Activated T-cell treated with anti-CD3 and anti-CD28 coated beads, Interleukin-2, amount 50 U/mL, for 48 hours (primary cell): ENCODE measurements around the gene GALNT17.

Source experiments
- DNase-seq, 2 experiments: peaks; one replicate each; pipeline ENCODE4 v3.0.0-alpha.2; 2020

Gene GALNT17

DNA sequence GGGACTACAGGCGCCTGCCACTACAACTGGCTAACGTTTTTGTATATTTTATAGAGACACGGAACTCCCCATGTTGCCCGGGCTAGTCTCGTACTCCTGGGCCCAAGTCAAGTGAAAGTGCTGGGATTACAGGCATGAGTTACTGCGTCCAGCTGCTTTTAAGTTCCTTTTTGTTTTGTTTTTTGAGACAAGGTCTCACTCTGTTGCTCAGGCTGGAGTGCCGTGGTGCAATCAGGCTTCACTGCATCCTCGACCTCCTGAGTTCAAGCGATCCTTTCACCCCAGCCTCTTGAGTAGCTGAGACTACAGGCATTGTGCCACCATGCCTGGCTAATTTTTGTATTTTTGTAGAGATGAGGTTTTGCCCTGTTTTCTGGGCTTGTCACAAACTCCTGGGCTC is 155.0 kb downstream of the GALNT17 start:
- DNase-seq, result no peak

DNA sequence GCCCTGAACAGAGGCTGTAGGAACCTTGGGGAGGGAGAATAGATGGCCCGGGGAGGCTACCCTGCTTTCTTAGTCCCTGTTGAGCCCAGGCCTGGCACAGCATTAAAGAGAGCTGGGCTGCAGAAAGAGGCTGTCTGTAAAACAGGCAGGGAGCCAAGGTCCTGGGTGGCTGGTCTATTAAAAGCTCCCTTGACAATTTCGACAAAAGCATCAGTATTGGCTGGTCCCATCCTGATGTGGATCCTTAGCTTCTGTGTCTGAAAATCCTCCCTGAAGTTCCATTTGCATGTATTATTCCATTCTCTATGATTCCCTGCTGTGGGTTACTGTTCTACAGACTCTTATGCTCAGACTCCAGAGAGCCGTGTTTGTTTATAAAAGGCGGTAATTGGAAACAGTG is 158.5 kb downstream of the GALNT17 start:
- no peak for DNase-seq

DNA sequence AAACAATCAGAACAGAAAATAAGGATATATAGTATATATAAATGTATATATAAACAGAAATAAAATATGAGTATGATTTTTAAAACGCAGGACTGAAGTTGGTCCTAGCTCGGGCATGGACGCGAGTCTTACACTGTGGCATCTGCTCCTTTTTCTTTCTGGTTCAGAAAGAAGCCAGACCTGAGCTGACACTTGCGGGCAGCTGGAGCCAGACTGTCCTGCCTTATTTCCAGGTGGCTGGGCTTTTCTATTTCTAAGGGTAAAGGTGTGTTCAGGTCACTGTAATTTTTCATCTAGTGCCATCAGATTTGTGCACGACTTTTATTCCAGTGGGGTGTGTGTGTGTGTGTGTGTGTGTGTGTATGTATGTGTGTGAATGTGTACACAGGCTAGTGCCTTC is 166.4 kb downstream of the GALNT17 start:
- DNase-seq, result no peak

DNA sequence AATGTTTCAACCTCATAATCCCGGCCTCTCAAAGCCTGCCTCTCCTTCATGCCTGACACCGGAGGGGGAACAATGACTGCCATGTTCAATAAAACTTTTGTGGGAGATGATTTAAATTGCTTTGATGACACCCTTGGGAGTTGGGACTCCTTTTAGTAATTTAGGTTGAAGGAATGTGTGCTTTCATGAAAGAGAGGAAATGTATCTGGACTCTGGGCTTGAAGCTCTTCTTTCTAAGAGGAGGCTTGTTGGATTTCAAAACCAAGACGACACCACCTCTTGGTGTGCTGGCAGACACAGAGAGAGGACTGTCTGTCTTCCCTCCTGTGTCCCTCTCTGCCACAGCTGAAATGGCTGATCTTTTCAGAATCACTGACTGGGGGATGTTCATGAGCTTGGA is 168.1 kb downstream of the GALNT17 start:
- no peak for DNase-seq

DNA sequence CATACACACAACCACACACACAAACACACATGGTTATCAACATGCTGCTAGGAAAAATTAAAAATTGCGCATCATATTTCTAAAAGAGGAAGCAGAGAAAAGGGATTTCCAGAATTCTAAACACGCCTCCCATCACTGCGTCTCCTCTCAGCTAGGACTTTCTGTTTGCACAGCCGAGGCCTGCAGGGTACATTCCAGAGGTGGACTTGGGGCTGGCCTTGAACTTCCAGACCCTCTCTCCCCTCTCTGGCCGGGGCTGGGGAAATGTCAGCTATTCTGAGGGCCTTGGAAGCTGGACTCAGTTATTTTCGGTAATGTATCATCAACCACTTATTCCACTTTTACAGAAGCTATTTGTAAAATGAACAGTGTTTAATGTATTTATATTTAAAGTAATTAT is 168.7 kb downstream of the GALNT17 start:
- no peak for DNase-seq

DNA sequence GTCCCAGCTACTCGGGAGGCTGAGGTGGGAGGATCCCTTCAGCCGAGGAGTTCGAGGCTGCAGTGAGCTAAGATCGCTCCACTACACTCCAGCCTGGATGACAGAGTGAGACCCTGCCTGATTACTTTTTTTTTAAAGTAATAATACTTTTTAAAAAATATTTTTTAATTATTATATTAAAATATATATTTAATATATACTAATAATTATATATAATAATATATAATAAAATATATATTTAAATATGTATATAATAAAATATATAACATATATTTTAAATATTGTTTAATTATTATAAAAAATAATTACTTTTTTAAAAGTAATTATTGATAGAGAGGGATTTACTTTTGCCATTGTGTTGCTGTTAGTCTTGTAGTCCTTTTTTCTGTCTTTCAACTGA is 169.2 kb downstream of the GALNT17 start:
- DNase-seq, result no peak

DNA sequence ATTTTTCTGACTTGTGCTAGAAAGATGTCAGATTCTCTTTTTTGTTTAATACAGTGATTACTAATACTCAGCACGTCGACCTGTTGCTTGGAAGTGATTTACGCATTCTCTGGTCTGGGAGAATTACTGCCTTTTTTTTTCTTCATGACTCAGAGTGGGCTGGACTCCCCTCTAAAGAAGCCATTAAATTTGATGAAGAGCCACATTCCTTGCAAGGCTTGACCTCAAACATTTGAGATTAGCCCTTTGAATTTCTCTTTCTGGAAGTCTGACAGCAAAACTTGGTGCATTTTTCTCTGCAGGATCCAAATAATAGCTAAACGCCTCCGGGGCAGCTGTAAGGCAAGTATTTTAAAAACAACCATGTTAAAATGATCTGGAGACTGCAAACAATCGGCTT is 171.6 kb downstream of the GALNT17 start:
- DNase-seq, result no peak

DNA sequence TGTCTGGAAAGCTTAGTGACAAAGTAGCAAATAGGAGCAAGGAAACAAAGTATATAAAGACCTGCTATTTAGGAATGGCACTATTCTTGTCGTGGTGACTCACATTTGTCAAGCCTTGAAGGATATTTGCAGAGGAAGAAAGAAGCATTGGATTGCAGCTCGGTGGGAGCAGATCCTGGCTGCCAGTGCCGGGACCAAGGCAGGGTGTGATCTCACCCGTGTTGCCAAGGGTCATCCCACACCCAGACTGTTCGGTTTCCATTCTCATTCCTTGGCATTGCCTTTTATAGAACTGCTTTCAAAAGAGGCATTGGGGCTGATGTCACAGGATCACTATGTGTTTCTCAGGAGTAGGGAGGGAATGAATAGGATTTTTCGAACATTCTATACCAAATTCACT is 176.2 kb downstream of the GALNT17 start:
- no peak for DNase-seq

DNA sequence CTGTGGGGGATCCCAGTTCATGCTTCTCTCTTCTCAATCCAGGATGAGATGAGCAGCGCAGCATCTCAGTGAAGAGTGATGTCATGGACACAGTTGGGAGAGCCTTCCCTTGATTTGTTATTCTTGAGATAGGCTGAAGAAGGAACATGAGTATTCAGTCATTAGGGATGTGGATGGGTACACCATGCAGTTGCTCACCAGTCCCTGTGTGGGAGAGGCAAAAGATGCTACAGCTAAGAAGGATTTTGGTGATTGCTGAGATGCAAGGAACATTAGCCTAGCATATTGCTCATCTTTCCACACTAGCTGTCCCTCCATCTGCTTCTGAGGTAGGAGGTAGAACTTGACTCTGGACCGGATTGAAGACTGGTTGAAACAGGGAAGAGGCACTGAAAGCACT is 179.6 kb downstream of the GALNT17 start:
- no peak for DNase-seq

DNA sequence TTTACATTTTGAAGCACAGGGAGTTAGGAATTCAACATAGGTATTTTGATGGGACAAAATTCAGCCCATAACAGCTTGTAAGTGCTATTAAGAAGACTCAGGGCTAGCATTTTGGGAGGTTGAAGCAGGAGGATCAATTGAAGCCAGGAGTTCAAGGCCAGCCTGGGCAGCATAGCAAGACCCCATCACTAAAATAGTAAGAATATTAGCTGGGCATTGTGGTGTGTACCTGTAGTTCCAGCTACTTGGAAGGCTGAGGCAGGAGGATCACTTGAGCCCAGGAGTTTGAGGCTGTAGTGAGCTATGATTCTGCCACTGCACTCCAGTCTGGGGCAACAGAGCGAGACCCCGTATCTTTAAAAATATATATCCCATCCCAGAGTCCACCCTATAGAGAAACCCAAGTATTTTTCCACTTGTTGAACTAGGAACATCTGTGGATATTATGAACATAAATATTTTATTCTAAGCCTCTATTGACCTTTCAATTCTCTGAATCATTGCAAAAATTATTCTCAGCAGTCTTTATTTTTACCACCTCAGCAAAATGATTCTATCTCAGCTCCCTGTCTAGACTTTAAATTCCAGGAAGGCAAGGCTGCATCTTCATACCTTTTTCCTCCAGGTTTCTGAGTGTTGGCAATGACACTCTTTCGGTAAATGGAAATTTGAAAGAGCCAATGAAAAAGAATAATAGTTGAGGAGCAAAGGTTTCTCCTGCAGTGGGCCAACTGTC is 181.0 kb downstream of the GALNT17 start:
- DNase-seq, result no peak

DNA sequence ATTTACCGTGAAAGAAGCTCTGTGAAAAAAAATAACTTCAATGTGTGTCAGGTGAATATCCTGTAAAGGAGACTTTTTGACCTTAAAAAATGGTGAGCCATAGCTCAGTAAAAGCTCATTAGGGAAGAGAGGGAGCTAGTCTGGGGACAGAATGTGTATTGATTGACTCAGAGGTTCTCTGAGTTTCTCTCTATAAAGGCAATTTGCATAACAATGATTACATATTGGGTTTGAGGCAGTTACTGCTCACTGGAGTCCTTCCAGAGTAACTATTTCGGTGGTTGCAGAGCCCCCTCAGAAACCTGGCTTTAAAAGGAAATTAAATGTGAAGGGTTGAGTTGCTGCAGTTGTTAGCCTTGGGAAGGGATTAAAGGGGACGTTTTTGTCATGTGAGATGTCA is 181.6 kb downstream of the GALNT17 start:
- no peak for DNase-seq

DNA sequence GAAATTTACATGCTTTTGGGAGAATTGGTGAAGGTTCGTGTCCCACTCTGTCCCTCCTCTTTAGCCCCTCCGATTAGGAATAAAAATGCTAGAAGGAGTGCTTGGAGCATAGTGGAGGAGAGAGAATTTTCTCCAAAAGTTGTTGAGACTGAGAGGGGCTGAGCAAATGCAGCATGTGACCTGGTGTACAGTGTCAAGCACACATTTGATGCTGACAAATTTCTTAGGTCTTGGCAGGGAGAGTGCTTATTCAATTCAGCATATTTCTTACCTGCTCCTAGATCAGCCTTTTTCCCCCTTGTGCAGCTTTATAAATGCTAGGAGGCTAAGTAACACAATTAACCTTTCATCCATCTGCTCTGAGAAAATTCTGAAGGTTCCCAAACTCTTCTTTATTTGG is 189.0 kb downstream of the GALNT17 start:
- no peak for DNase-seq

DNA sequence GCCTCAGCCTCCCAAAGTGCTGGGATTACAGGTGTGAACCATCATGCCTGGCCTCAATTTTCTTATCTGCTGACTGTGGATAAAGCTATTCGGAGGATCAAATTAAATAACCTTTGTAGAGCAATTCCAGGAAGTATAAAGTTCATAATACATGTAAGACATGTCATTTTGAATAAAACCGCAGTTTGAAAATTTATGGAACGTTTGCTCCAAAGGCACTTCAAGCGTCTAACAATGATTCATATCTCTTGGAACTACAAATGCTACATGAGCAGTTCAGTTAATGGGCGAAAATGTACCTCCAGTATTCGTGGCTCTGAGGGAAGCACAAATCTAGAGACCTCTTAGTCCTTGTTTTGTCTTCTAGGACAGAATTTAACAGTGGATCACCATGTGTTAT is 190.3 kb downstream of the GALNT17 start:
- DNase-seq, result no peak

DNA sequence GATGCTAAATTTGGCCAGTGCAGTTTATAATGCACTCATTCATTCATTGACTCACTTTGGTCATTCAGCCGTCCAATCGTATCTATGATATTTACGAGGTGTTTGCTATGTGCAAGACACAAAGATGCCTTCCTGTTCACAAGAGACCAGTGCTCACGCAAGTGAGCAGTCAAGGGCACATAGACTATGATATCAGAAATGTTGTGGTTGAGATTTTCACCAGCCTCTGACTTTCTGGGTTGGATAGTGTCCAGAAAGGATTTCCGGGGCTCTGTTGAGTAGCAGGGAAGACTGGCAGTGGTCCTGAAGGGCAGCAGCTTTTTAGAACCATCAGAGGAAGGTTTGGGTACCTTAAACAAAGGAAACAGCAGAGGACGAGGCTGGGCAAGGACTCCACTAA is 191.8 kb downstream of the GALNT17 start:
- DNase-seq, result no peak

DNA sequence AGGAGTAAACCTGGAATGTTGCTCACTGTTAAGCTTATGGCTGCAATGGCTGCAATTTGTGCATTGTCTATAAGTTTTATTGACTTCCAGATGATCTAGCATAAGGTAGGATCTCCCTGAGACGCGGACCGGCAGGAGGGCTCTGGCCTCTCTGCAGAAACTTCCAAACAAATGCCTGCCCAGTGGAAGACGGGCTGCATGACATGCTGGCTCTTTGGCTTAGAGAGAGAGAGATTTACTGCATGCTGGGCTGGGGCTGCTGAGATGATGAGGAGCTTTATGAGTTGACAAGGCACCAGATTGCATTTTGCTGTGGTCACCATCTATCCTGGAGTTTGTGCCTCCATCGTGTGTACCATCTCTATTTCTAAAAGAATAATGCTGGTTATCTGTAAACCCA is 193.2 kb downstream of the GALNT17 start:
- DNase-seq, result no peak

DNA sequence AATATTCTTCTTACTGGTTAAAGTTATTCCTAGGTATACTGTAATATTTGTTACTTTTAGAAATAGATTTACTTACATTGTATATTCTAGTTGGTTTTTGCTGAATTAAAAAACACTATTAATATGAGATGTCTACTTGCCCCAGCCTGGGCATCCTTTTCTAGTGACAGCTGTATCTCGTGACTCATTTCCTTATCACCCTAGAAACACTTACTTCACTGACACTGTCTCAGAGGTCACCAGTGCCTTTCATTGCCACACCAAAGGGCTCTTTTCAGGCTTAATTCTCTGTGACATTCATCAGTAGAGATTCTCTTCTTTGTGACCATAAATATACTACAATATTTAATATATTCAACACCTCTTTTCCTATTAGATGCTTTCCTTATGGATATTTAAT is 194.7 kb downstream of the GALNT17 start:
- no peak for DNase-seq

DNA sequence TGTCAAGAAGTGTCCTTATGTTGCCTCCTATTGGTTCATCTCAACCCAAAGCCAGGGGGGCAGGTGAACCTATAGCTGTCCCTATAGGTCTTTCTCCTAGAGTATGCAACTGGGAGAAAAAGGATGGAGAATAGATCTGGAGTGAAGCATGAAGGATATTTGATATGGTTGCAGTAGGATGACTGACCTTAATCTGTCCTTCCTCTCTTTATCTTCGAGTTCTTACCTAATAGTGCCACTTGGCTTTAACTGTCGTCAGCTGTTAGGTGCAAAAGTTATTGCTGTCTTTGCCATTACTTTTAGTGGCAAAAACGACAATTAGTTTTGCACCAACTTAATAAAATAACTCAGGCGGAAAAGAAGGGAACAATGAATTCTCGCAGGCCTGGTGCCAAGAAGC is 196.0 kb downstream of the GALNT17 start:
- no peak for DNase-seq

DNA sequence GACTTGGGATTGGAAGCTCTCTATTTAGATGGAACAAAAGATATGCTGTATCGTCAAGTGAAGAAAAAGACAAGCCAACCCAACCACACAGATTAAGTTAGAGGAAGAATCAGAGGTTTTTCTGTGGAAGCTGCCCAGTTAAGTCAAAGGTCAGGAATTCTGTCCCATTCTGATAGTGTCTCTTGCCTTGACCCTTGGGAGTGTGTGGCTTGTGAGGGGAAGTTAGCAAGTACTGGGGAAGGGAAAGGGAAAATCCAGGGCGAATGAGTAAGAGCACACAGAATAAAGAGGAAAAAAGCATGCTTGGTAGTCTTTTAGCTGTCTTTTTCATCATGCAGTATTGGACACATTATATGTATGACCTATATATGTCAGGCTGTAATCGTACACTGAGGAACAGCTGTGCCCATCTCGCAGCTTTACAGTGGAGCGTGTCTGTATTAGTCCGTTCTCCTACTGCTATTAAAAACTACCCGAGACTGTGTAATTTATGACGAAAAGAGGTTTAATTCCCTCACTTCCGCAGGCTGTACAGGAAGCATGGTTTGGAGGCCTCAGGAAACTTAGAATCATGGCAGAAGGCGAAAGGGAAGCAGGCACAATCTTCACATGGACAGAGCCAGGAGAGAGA is 197.2 kb downstream of the GALNT17 start:
- DNase-seq, result no peak

DNA sequence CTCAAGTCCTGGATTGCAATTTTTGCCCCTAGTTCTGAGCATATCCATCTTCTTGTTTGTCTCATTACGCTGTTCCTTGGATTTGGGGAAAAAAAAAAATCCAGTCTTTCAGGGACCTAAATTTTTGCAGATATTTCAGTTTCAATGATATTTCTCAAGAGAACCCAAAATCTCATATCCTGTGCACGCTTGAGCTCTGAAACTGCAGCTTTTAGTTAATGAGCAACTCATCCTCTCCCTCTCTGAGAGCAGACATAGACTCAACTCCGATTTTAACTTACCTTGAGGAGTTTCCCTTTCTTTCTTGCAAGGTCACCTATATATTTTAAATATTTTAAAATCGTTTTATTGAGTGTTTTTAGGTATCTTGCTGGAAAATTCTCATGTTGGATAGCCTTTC is 200.3 kb downstream of the GALNT17 start:
- DNase-seq, result no peak

DNA sequence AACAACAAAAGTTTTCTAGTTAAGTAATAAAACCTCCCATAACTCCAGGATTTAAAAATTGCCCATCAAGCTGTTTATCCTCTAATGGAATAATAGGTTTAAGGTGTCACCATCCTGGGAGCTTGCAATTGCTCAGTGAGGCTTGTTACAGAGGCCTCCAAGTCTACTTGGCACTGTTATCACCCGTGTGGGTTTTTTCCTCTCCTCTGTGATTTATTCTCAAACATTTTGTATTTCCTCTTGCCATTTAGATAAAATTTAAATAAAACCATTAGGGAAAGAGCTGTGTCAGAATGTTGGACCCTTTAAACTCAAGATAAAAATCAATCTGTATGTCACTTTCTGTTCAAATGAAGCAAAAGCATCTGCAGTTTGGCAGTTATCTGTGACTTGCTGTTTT is 202.6 kb downstream of the GALNT17 start:
- DNase-seq, result no peak

DNA sequence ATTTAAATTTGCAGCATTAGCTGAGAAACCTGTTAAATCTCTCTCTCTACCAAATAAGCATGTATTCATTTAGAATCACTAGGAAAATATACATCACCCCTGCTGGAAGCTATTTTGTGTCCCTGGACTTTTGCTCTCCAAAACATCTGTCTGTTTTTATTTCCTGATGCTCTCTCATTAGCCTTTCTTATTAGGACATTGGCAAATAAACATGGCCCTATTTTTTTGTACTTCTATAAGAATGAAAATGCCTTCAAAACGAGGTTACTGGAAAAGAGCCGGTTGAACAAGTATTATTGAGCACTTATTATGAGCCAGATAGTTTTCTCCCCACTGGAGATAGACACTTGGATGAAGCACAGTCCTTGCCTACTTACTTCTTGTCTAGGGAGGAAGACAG is 206.9 kb downstream of the GALNT17 start:
- DNase-seq, result no peak

DNA sequence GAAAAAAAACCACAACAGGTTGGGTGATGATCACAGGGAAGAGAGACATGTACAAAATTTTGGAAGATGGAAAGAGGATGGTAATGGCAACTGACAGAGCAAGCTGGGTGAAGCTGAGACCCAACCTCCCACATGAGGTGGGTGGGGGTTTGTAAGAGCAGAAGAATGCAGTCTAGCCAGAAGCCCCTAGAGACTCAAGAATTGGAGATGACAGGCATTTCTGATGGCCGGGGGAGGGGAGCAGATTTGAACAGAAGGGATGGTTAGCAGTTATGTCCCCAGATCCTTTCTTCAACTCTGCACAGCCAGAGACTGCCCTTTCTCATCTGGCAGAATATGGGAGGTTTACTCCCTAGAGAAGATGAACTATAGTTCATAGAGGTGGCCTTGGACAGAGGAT is 208.0 kb downstream of the GALNT17 start:
- DNase-seq, result no peak

DNA sequence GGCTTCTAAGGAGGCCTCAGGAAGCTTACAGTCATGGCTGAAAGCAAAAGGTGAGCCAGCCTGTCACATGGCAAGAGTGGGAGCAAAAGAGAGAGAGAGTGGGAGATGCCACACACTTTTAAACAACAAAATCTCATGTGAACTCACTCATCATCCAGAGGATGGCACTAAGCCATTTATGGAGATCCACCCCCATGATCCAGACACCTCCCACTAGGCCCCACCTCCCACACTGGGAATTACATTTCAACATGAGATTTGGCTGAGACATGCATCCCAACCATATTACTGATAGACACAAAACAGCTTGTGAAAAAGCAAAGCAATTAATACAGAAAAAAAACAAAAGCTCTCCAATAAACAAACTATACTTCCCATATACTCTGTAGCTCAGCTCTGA is 210.3 kb downstream of the GALNT17 start:
- DNase-seq, result no peak

DNA sequence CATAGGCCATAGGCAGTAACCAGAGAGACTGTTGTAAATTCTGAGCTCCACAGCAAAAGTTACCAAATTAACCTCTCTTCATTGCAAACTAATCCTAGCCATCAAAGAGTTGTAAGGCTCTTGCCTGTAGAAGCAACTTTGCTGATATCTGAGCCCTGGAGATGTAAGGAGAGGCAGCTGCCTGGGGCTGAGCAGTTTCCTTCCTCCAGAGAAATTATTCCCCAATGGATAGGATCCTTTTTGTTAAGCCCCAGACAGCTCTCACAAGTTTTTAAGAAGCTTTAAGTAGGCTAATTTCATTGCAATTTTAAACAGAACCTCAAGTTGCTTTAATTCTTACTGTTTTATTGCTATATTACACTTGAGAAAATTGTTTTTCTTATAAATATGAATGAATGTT is 211.1 kb downstream of the GALNT17 start:
- no peak for DNase-seq

DNA sequence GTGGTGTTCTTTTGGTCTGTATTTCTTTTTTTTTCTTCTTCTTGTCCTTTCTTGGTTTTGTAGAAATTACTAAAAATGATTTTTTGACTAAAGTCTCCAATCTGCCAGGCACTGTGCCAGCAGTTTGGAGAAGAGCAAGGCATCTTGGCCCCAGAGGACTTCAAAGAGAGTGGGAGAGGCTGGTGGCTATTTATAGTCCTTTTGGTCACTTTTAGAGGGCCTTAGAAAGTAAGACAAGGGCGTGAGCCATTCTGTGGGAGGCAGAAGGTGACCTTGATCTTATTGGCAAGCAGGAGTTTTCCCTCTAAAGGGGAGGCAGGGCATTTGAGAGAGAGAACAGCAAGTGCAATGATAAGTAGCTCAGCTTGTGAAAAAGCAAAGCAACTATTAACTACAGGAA is 211.9 kb downstream of the GALNT17 start:
- DNase-seq, result no peak
